Dermis microvascular lymphatic vessel endothelial cell (primary cell): Measurements from ENCODE around the gene SFRP5. TPM values are rescaled to one million over a fixed set of nuclear protein-coding genes. Genes with fewer than 3 reads are reported as not detected.

Experiments
- DNase-seq, 2 donors: peaks; one replicate each; pipeline versions ENCODE4 v3.0.0 to v3.0.0-alpha.2; 2010; ENCODE audit warnings: low read depth in 2 of 2
- total RNA-seq: library from RNA; depleted of rRNA; stranded (reverse); fragments of >200 nt; gene quantifications from 2 replicates; pipeline ENCODE4 v1.2.1, GENCODE V29; 2014

Gene SFRP5
- total RNA-seq, 1 donor from 2014 or later: not detected

DNA sequence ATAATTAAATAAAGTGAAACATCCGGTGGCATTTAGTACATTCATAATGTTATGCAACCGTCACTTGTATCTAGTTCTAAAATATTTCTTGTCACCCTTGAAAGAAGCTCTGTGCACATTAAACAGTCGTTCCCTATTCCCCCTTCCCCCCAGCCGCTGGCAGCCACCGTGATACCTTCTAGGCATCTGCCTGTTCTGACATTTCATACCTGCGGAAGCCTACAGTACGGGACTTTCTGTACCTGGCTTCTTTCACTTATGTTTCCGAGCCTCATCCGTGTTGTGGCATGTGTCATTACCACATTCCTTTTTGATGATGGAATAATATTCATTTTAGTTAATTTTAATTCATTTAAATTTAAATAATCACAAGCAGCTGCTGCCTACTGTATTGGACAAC is 13.9 kb upstream of the SFRP5 start:
- no peak for DNase-seq

DNA sequence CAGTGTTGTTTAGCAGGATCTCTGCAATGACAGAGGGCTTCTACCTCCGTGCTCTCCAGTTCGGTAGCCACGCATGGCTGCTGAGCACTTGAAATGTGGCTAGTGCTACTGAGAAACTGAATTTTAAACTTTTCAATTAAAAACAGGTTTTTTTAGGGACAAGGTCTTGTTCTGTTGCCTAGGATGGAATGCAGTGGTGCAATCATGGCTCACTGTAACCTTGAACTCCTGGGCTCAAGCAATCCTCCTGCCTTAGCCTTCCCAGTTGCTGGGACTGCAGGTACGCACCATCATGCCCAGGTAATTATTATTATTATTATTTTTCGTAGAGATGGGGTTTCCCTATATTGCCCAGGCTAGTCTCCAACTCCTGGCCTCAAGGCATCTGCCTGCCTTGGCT is 13.4 kb upstream of the SFRP5 start:
- no peak for DNase-seq

DNA sequence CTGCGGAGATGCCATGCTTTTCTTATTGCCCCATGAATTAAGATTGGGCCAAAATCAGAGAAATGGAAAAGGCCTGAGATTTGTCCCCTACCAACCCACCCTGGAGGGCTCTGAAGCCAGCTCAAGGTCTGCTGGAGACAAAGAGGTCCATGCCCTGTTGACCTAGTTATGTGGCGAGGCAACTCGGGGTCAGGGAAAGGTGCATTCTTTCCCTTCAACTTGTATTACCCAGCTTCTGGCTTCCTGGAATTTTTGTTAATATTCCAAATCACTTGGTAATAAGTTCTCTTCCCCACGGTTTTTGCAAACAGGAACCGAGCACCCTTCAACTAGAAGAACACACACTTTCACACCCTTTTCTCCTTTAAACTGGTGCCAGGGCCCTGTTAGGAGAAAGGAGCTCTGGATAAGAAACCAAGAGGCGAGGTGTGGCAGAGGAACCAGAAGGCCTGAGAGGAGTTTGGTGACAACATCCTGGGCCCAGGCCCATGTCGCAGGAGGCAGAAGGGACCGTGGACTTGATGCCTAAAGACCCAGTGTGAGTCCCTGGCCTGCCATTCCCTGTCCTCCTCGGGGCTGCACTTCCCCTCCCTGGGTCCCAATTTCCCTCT is 12.5 kb upstream of the SFRP5 start:
- no peak for DNase-seq

DNA sequence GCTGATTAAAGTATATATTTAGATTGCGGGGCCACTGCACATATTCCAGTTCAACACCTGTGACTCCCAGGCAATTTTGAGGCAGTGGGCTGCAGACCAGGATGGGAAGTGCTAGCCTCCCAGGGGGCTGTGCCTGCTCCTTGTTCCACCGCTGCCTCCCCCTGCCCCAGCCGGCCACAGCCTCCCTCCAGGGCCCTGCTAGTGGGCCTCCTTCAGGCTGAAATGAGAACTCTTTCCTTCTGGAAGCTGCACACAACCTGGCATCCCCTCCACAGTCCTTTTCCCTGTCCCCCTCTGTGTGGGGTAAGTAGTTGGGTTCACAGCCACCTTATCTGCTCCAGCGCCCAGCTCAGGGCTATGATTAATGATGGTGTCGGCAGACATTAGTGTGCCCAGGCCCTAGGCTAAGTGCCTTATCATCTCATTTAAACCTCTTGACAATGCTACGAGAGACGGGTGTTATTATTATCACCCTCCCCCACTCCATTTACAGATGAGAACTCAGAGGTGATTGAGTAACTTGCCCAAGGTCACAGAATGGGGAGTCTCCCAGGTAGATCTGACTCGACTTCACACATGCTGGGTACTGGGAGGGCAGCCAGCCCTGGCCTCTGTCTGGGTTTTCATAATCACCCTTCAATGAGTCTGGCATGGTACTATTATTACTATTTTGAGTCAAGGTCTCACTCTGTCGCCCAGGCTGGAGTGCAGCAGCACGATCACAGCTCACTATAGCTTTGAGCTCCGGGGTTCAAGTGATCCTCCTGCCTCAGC is 10.8 kb upstream of the SFRP5 start:
- no peak for DNase-seq

- no peak for DNase-seq
These were observed 10.0 kb upstream of the SFRP5 start for GRCh38 chr10:97781618-97782331.

GRCh38 chr10:97780841-97781617 is 9.2 kb upstream of the SFRP5 start:
- DNase-seq: no peak

- DNase-seq: no peak
These were observed 8.2 kb upstream of the SFRP5 start for GRCh38 chr10:97779975-97780374.

- no peak for DNase-seq
These were observed 7.7 kb upstream of the SFRP5 start for GRCh38 chr10:97779492-97779891.

DNA sequence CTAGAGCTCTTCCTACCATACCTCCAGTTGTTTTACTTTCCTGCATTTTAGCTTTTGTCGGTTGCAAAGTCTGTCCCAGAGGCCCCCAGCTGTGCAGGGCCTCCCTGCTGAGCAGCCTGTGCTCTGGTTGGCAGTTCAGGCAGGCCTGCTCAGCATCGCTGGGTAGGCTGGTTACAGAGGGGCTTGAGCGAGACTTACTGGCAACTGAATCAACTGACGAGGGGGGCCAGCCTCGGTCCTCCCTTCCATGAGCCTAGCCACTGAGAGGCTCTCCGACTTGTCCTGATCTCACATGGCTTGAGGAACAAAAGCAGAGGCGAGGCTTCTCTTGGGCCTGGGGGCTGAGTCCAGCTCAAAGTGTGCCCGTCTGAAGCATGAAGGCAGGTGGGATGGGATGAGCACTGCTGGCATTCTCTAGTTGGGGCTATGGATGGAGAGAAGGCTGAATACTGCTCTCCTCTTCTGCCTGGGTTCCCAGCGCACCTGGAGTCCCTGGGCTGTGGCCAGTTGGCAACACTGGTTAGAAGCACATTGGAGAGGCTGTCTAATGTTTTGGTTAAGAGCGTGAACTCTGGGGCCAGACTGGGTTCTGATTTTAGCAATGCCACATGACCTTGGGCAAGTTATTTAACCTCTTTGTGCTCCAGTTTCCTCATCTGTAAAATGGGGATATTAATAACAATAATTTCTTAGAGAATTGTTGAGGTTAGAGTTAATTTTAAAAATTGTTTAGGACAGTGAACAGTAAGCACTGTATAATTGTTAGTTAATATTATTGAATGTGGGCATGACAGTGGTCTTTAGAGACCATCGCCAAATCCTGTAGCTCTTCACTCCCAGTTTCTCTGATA is 6.9 kb upstream of the SFRP5 start:
- DNase-seq: no peak

GRCh38 chr10:97777143-97777542 is 5.3 kb upstream of the SFRP5 start:
- DNase-seq: no peak

GRCh38 chr10:97774811-97775294 is 3.1 kb upstream of the SFRP5 start:
- no peak for DNase-seq

DNA sequence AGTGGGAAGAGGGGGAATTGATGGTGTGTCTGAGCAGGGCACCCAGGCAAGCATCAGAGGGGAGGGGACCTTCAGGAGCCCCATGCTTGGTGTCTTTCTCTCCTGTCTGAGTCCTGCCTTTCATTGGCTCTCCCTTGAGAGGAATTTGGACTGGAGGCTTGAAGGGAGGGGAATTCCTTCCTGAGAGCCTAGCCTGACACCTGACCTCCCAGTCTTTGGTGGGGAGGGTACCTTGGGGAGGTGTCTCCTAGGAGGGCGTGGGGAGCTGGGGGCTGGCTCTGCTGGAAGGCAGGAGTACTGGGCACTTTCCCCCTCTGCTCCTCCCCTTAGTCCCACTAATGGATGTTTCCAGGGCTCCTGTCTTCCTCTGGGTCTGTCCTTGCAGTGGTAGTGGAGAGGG is 1.3 kb upstream of the SFRP5 start:
- DNase-seq: no peak

- DNase-seq: peak in 1 of 2 donors; percentile 36
These were observed 526 bp downstream of the SFRP5 start for GRCh38 chr10:97771055-97771891.

DNA sequence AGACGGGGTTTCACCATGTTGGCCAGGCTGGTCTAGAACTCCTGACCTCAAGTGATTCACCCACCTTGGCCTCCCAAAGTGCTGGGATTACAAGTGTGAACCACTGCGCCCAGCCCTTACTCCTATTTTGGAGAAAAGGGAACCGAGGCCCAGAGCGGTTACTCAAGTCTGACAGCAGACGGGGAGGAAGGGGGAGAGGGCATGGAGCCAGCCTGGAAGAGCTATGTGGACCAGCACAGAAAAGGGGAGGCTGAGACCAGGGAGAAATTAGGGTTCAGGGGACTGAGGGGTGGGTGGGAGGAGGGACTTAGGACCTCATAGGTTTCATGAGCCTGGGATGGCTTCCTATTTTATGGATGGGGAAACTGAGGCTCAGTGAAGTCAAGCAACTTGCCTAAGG is 1.5 kb downstream of the SFRP5 start:
- no peak for DNase-seq

DNA sequence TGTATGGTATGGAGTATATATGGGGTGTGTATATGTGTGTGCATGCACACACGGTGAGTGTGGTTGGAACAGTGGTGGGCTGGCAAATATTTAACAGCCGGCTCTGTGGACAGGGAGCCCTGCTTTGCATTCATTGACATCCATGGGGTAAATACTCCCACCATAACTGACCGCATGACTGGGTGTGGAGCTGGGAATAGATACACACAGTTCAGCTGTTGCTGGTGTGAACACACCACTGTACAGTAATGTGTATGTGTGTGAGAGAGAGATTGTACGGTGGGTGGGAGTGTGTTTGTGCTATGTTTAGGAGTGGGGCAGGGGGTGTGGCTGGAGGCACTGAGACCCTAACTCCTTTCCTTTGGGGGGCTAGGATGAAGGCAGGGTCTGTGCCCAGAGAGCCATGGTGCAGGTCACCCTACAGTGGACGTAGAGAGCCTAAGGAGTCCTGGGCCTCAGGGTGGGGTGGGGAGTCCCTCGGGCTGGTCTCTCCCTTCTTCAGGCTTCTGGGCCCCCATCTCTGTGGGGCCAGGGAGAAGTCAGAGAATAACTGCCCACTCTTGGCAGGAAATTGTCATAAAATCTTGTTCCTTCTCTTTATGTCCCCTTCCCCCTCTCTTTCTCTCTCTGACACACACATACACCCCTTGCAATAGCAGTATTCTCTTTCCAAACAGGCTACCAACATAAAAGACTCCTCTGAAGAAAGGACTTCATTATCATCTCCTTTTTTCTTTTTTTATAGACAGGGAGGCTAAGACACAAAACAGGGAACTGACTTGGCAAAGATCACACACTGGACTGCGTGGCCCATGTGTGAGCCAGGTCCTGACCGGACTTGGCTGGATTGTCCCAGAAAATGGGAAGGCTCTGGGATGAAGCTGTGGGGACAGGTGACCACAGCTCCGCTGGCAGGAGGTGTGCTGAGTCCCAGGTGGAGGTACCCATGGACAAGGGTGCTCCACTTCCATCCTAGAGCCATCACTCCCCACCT is 3.2 kb downstream of the SFRP5 start:
- DNase-seq: no peak

GRCh38 chr10:97766996-97767924 is 4.5 kb downstream of the SFRP5 start:
- DNase-seq: no peak

DNA sequence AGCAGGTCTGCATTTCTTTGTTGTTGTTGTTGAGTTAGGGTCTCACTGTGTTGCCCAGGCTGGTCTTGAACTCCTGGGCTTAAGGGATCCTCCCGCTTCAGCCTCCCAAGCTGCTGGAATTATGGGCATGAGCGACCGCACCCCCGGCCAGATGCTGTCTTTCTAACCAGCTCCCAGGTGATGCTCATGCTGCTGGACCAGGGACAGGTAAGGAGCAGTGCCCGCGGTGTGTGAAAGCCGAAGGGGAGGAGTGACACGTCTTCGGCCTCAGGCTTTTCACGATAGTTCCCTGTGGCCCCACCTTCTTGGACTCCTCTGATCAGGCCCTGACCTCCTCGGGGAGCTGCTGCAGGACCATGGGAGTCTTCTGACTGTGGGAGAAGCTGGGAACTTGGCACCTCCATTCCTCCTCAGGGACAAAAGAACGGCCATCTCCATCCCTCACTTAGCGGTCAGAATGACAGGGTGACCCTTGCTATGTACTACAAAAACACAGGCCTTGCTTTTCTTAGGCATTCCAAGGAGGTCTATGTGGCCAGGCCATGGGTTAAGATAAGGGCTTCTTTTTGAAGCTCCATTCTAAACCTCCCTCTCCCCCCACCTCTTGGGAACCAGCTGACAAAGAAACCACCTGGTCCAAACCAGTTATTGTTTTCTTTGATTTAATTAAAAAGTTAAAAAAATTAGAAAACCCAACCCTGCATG is 5.5 kb downstream of the SFRP5 start:
- no peak for DNase-seq
